ENCODE measurements around the gene CALN1.

Gene CALN1

GRCh38 chr7:72087926-72088325 is 324.2 kb downstream of the CALN1 start:
- Histone ChIP-seq H3K36me3 (ENCODE audit: control insufficient read depth in 1 of 2, insufficient read depth in 2 of 2, low read depth in 1 of 2, low read length in 2 of 2) (no peaks in the 10 kb centered on the region), H2AFZ (ENCODE audit: low read depth, low read length) (no peak overlapping the region), H2BK12ac (ENCODE audit: low read length in 2 of 2) (no peak overlapping the region), H4K8ac (ENCODE audit: low read length) (no peak overlapping the region), H3K9ac (ENCODE audit: low read length) (no peak overlapping the region), H2BK120ac (ENCODE audit: low read depth, low read length) (no peak overlapping the region), H2BK5ac (ENCODE audit: low read depth, low read length, poor library complexity, severe bottlenecking) (no peak overlapping the region), H3K9me3 (ENCODE audit: control insufficient read depth, low read length) (peaks cover 4% of the 10 kb centered on the region), H3K4me2 (ENCODE audit: low read length, poor library complexity, severe bottlenecking) (no peak overlapping the region), H3K4me1 (ENCODE audit: control insufficient read depth, insufficient read depth, low read depth, low read length) (no peaks in the 10 kb centered on the region), H2BK15ac (ENCODE audit: low read depth, poor library complexity, severe bottlenecking) (no peak overlapping the region), H2AK5ac (ENCODE audit: low read length, severe bottlenecking) (no peak overlapping the region), H3K4me3 (ENCODE audit: insufficient read depth in 1 of 2, low read depth in 1 of 2, low read length in 2 of 2) (no peak overlapping the region), H4K91ac (ENCODE audit: low read length) (no peak overlapping the region), H3K4ac (ENCODE audit: low read depth in 1 of 2, low read length in 2 of 2) (no peak overlapping the region), H3K18ac (ENCODE audit: low read depth in 1 of 2, low read length in 2 of 2) (no peak overlapping the region), H3K79me1 (replicated peaks; ENCODE audit: low read length, poor library complexity, severe bottlenecking) (no peaks in the 10 kb centered on the region), H3K27me3 (ENCODE audit: control insufficient read depth in 1 of 2, insufficient read depth in 1 of 2, low read length in 2 of 2) (no peaks in the 10 kb centered on the region), H3K14ac (ENCODE audit: low read length in 2 of 2) (no peak overlapping the region), H3K27ac (ENCODE audit: low read length, poor library complexity, severe bottlenecking) (no peak overlapping the region), H3K23ac (ENCODE audit: low read length in 2 of 2) (no peak overlapping the region)
- no peak for DNase-seq
- 84% methylated on average over 5 of the region's 5 CpGs for WGBS

GRCh38 chr7:72080865-72081510 is 331.1 kb downstream of the CALN1 start:
- no peaks in the 10 kb centered on the region for H3K36me3 ChIP-seq (ENCODE audit: control insufficient read depth in 1 of 2, insufficient read depth in 2 of 2, low read depth in 1 of 2, low read length in 2 of 2)
- no peak overlapping the region for H2AFZ ChIP-seq (ENCODE audit: low read depth, low read length)
- DNase-seq = no peak
- peaks cover 0 to 12% of the 10 kb centered on the region in 2 experiments for H3K27me3 ChIP-seq (ENCODE audit: control insufficient read depth in 1 of 2, insufficient read depth in 1 of 2, low read length in 2 of 2)
- H2BK120ac ChIP-seq (ENCODE audit: low read depth, low read length) = no peak overlapping the region
- 76% methylated on average over 4 of the region's 7 CpGs for WGBS
- H3K4me1 ChIP-seq (ENCODE audit: control insufficient read depth, insufficient read depth, low read depth, low read length) = no peaks in the 10 kb centered on the region
- no peaks in the 10 kb centered on the region for H3K79me1 ChIP-seq (replicated peaks; ENCODE audit: low read length, poor library complexity, severe bottlenecking)
- H3K4me2 ChIP-seq (ENCODE audit: low read length, poor library complexity, severe bottlenecking) = no peak overlapping the region
- H3K27ac ChIP-seq (ENCODE audit: low read length, poor library complexity, severe bottlenecking) = no peak overlapping the region
- H3K4ac ChIP-seq (ENCODE audit: low read depth in 1 of 2, low read length in 2 of 2) = no peak overlapping the region
- H2BK15ac ChIP-seq (ENCODE audit: low read depth, poor library complexity, severe bottlenecking) = no peak overlapping the region
- no peak overlapping the region for H3K9ac ChIP-seq (ENCODE audit: low read length)
- H3K9me3 ChIP-seq (ENCODE audit: control insufficient read depth, low read length) = no peaks in the 10 kb centered on the region
- no peak overlapping the region for H3K18ac ChIP-seq (ENCODE audit: low read depth in 1 of 2, low read length in 2 of 2)
- H2BK5ac ChIP-seq (ENCODE audit: low read depth, low read length, poor library complexity, severe bottlenecking) = no peak overlapping the region
- H4K91ac ChIP-seq (ENCODE audit: low read length) = no peak overlapping the region
- H3K14ac ChIP-seq (ENCODE audit: low read length in 2 of 2) = no peak overlapping the region
- no peak overlapping the region for H3K4me3 ChIP-seq (ENCODE audit: insufficient read depth in 1 of 2, low read depth in 1 of 2, low read length in 2 of 2)
- H2BK12ac ChIP-seq (ENCODE audit: low read length in 2 of 2) = no peak overlapping the region
- no peak overlapping the region for H2AK5ac ChIP-seq (ENCODE audit: low read length, severe bottlenecking)
- no peak overlapping the region for H3K23ac ChIP-seq (ENCODE audit: low read length in 2 of 2)
- H4K8ac ChIP-seq (ENCODE audit: low read length) = no peak overlapping the region

- Histone ChIP-seq H2BK120ac (ENCODE audit: low read depth, low read length) (no peak overlapping the region), H2AFZ (ENCODE audit: low read depth, low read length) (no peak overlapping the region), H3K23ac (ENCODE audit: low read length in 2 of 2) (no peak overlapping the region), H3K9me3 (ENCODE audit: control insufficient read depth, low read length) (peaks cover 4% of the 10 kb centered on the region), H3K27ac (ENCODE audit: low read length, poor library complexity, severe bottlenecking) (no peak overlapping the region), H4K91ac (ENCODE audit: low read length) (no peak overlapping the region), H3K18ac (ENCODE audit: low read depth in 1 of 2, low read length in 2 of 2) (no peak overlapping the region), H4K8ac (ENCODE audit: low read length) (no peak overlapping the region), H3K4me2 (ENCODE audit: low read length, poor library complexity, severe bottlenecking) (no peak overlapping the region), H3K4me3 (ENCODE audit: insufficient read depth in 1 of 2, low read depth in 1 of 2, low read length in 2 of 2) (no peak overlapping the region), H2AK5ac (ENCODE audit: low read length, severe bottlenecking) (no peak overlapping the region), H3K79me1 (replicated peaks; ENCODE audit: low read length, poor library complexity, severe bottlenecking) (no peaks in the 10 kb centered on the region), H3K27me3 (ENCODE audit: control insufficient read depth in 1 of 2, insufficient read depth in 1 of 2, low read length in 2 of 2) (peaks cover 0 to 12% of the 10 kb centered on the region in 2 experiments), H2BK12ac (ENCODE audit: low read length in 2 of 2) (no peak overlapping the region), H3K14ac (ENCODE audit: low read length in 2 of 2) (no peak overlapping the region), H3K4ac (ENCODE audit: low read depth in 1 of 2, low read length in 2 of 2) (no peak overlapping the region), H2BK15ac (ENCODE audit: low read depth, poor library complexity, severe bottlenecking) (no peak overlapping the region), H3K4me1 (ENCODE audit: control insufficient read depth, insufficient read depth, low read depth, low read length) (no peaks in the 10 kb centered on the region), H3K36me3 (ENCODE audit: control insufficient read depth in 1 of 2, insufficient read depth in 2 of 2, low read depth in 1 of 2, low read length in 2 of 2) (no peaks in the 10 kb centered on the region), H3K9ac (ENCODE audit: low read length) (no peak overlapping the region), H2BK5ac (ENCODE audit: low read depth, low read length, poor library complexity, severe bottlenecking) (no peak overlapping the region)
- WGBS = 75% methylated on average over 4 of the region's 4 CpGs
- no peak for DNase-seq
Measured at GRCh38 chr7:72080341-72080766, 331.8 kb downstream of the CALN1 start.

GRCh38 chr7:72078856-72079255 is 333.3 kb downstream of the CALN1 start:
- Histone ChIP-seq H2AFZ (ENCODE audit: low read depth, low read length) (no peak overlapping the region), H3K9ac (ENCODE audit: low read length) (no peak overlapping the region), H3K36me3 (ENCODE audit: control insufficient read depth in 1 of 2, insufficient read depth in 2 of 2, low read depth in 1 of 2, low read length in 2 of 2) (no peaks in the 10 kb centered on the region), H4K8ac (ENCODE audit: low read length) (no peak overlapping the region), H2BK15ac (ENCODE audit: low read depth, poor library complexity, severe bottlenecking) (no peak overlapping the region), H3K27ac (ENCODE audit: low read length, poor library complexity, severe bottlenecking) (no peak overlapping the region), H2BK120ac (ENCODE audit: low read depth, low read length) (no peak overlapping the region), H2AK5ac (ENCODE audit: low read length, severe bottlenecking) (no peak overlapping the region), H2BK5ac (ENCODE audit: low read depth, low read length, poor library complexity, severe bottlenecking) (no peak overlapping the region), H3K14ac (ENCODE audit: low read length in 2 of 2) (no peak overlapping the region), H3K4me3 (ENCODE audit: insufficient read depth in 1 of 2, low read depth in 1 of 2, low read length in 2 of 2) (no peak overlapping the region), H2BK12ac (ENCODE audit: low read length in 2 of 2) (no peak overlapping the region), H3K4me2 (ENCODE audit: low read length, poor library complexity, severe bottlenecking) (no peak overlapping the region), H4K91ac (ENCODE audit: low read length) (no peak overlapping the region), H3K27me3 (ENCODE audit: control insufficient read depth in 1 of 2, insufficient read depth in 1 of 2, low read length in 2 of 2) (peaks cover 0 to 12% of the 10 kb centered on the region in 2 experiments), H3K23ac (ENCODE audit: low read length in 2 of 2) (no peak overlapping the region), H3K9me3 (ENCODE audit: control insufficient read depth, low read length) (peaks cover 16% of the 10 kb centered on the region), H3K4me1 (ENCODE audit: control insufficient read depth, insufficient read depth, low read depth, low read length) (no peaks in the 10 kb centered on the region), H3K79me1 (replicated peaks; ENCODE audit: low read length, poor library complexity, severe bottlenecking) (no peaks in the 10 kb centered on the region), H3K18ac (ENCODE audit: low read depth in 1 of 2, low read length in 2 of 2) (no peak overlapping the region), H3K4ac (ENCODE audit: low read depth in 1 of 2, low read length in 2 of 2) (no peak overlapping the region)
- 86% methylated on average over 9 of the region's 11 CpGs for WGBS
- DNase-seq = no peak
